ENCODE results near the gene CLIC6. TPM values are rescaled to one million over a fixed set of nuclear protein-coding genes. Genes with fewer than 3 reads are reported as not detected.

The CLIC6 gene
- total and polyA plus RNA-seq, 2 of the 8 experiments (the other 6 are each of a cell fraction or from before 2014, with no cell fraction given) = 0.42 to 1.3 TPM

GRCh38 chr21:34636961-34637360 lies 31.8 kb upstream of the CLIC6 start:
- TF ChIP-seq ATF3 (IDR thresholded peaks at IDR 0.05; ENCODE audit: insufficient read depth, low read depth, low read length) (no peak), MAFK (IDR thresholded peaks at IDR 0.05; ENCODE audit: low read depth, low read length) (no peak), TAF1 (IDR thresholded peaks at IDR 0.05; ENCODE audit: low read depth, low read length) (no peak), GTF2F1 (IDR thresholded peaks at IDR 0.05; ENCODE audit: borderline replicate concordance, low read depth, low read length) (no peak)
- POLR2A ChIA-PET (ENCODE audit: partially characterized antibody) = no interaction called here
- Histone ChIP-seq H2BK5ac (ENCODE audit: low read depth, low read length) (no peak overlapping the region), H3K18ac (ENCODE audit: extremely low read depth, low read length) (no peak overlapping the region), H2BK15ac (ENCODE audit: low read length) (no peak overlapping the region), H3K4me3 (ENCODE audit: extremely low read depth in 1 of 4, insufficient read depth in 2 of 4, low read depth in 3 of 4, low read length in 4 of 4) (no peak overlapping the region), H2BK120ac (replicated peaks; ENCODE audit: low read depth, low read length) (no peak overlapping the region), H3K27ac (ENCODE audit: low read depth, low read length) (no peak overlapping the region), H3K4me2 (ENCODE audit: insufficient read depth in 1 of 2, low read depth in 2 of 2, low read length in 2 of 2) (no peak overlapping the region), H3K27me3 (replicated peaks in 1 of 4; ENCODE audit: control insufficient read depth in 3 of 4, extremely low read depth in 1 of 4, insufficient read depth in 3 of 4, low read length in 3 of 4) (no peaks in the 10 kb centered on the region), H3K4me1 (replicated peaks in 1 of 4; ENCODE audit: control insufficient read depth in 3 of 4, insufficient read depth in 4 of 4, low read length in 3 of 4) (no peaks in the 10 kb centered on the region), H3K23ac (ENCODE audit: insufficient read length) (no peak overlapping the region), H3K4ac (replicated peaks; ENCODE audit: insufficient read length, low read depth, low read length) (no peak overlapping the region), H2AFZ (ENCODE audit: low read length) (no peak overlapping the region), H3K36me3 (ENCODE audit: control insufficient read depth in 2 of 4, insufficient read depth in 4 of 4, low read length in 3 of 4) (no peaks in the 10 kb centered on the region; a peak in 1 of 8 replicates), H3K9me3 (ENCODE audit: insufficient read depth in 2 of 2, low read depth in 1 of 2, low read length in 1 of 2) (no peaks in the 10 kb centered on the region), H4K91ac (replicated peaks; ENCODE audit: insufficient read length, low read length) (no peak overlapping the region), H3K79me1 (ENCODE audit: low read depth, low read length) (no peaks in the 10 kb centered on the region), H4K5ac (ENCODE audit: insufficient read length, low read depth, low read length) (no peak overlapping the region), H4K8ac (ENCODE audit: extremely low read depth, insufficient read depth, low read length) (no peak overlapping the region), H3K14ac (ENCODE audit: insufficient read length) (no peak overlapping the region), H4K20me1 (replicated peaks in 1 of 2; ENCODE audit: control insufficient read depth in 1 of 2, insufficient read depth in 2 of 2, low read length in 2 of 2) (no peaks in the 10 kb centered on the region), H3K79me2 (ENCODE audit: control insufficient read depth in 1 of 2, insufficient read depth in 2 of 2, low read length in 2 of 2) (no peaks in the 10 kb centered on the region), H3K23me2 (ENCODE audit: low read depth, low read length) (no peaks in the 10 kb centered on the region), H2BK20ac (ENCODE audit: low read length) (no peak overlapping the region), H2AK5ac (ENCODE audit: low read depth, low read length) (no peak overlapping the region), H2BK12ac (ENCODE audit: low read depth, low read length) (no peak overlapping the region), H3K56ac (replicated peaks; ENCODE audit: insufficient read length, low read depth, low read length) (no peak overlapping the region), H3K9ac (replicated peaks in 1 of 4; ENCODE audit: extremely low read depth in 1 of 4, low read depth in 3 of 4, low read length in 3 of 4) (no peak overlapping the region)
- CTCF ChIA-PET (ENCODE audit: partially characterized antibody) = interaction anchor here (0.6 to 2.4 kb wide), 9 partner anchors 11 to 1501 kb away, joined by 3 to 11 read pairs (median 4); no protein-coding TSS in a partner anchor
- 87% methylated on average over 3 of the region's 3 CpGs; no CpG with 5 or more reads in 1 of the 2 experiments for WGBS, 2 experiments (ENCODE audit: extremely low coverage in 1 of 2, insufficient coverage in 1 of 2, insufficient read length in 1 of 2, insufficient replicate concordance in 2 of 2, low coverage in 1 of 2, low lambda C conversion rate in 2 of 2, missing lambda C conversion rate in 1 of 2)
- DNase-seq (ENCODE audit: low read depth in 1 of 2, low spot score in 2 of 2) (no peak), FAIRE-seq (no peak)
